Activated effector memory CD4-positive, alpha-beta T cell treated with anti-CD3 and anti-CD28 coated beads, Interleukin-2, amount 50 U/mL, for 16 hours (primary cell): Measurements from ENCODE around the gene PICK1.
"Not testable (repeated sequence)": the region's sequence is repeated elsewhere in the genome, so short reads cannot be mapped to it uniquely, and the experiment has no call there.

Experiments
- DNase-seq: peaks from one replicate; pipeline ENCODE4 v3.0.0-alpha.2; 2020

PICK1 gene

GRCh38 chr22:38077096-38077495 is 19.9 kb downstream of the PICK1 start:
- no peak for DNase-seq

GRCh38 chr22:38077595-38077994 is 20.4 kb downstream of the PICK1 start:
- DNase-seq, result no peak

- no peak for DNase-seq
These were observed 21.0 kb downstream of the PICK1 start for GRCh38 chr22:38078046-38078840.

- DNase-seq, result not testable (repeated sequence)
These were observed 22.0 kb downstream of the PICK1 start for GRCh38 chr22:38079208-38079607.

- DNase-seq, result no peak
These were observed 22.6 kb downstream of the PICK1 start for GRCh38 chr22:38079804-38080203.

GRCh38 chr22:38080474-38080849 is 23.3 kb downstream of the PICK1 start:
- no peak for DNase-seq

GRCh38 chr22:38080850-38081635 is 23.8 kb downstream of the PICK1 start:
- no peak for DNase-seq

GRCh38 chr22:38081636-38081940 is 24.4 kb downstream of the PICK1 start:
- no peak for DNase-seq

- no peak for DNase-seq
These were observed 25.0 kb downstream of the PICK1 start for GRCh38 chr22:38081941-38082828.

GRCh38 chr22:38082986-38083710 is 25.9 kb downstream of the PICK1 start:
- no peak for DNase-seq

- DNase-seq, result no peak
These were observed 26.9 kb downstream of the PICK1 start, which contains the start of gene SLC16A8 for GRCh38 chr22:38083931-38084631. TSS of gene SLC16A8 (minus strand) at chr22:38084184. CDS start at chr22:38082873, 1,311 bp downstream.

- DNase-seq, result no peak
These were observed 27.9 kb downstream of the PICK1 start for GRCh38 chr22:38085056-38085455.

- DNase-seq, result no peak
These were observed 28.3 kb downstream of the PICK1 start for GRCh38 chr22:38085501-38085900.

- no peak for DNase-seq
These were observed 29.0 kb downstream of the PICK1 start for GRCh38 chr22:38086001-38086845.

GRCh38 chr22:38086942-38087341 is 29.7 kb downstream of the PICK1 start:
- no peak for DNase-seq

- no peak for DNase-seq
These were observed 30.7 kb downstream of the PICK1 start for GRCh38 chr22:38087855-38088254.

- DNase-seq, result no peak
These were observed 31.6 kb downstream of the PICK1 start for GRCh38 chr22:38088629-38089473.

- no peak for DNase-seq
These were observed 32.3 kb downstream of the PICK1 start for GRCh38 chr22:38089474-38089851.

GRCh38 chr22:38097058-38097457 is 39.9 kb downstream of the PICK1 start:
- no peak for DNase-seq
